Measurements from ENCODE around the gene GBE1.

GBE1 gene

GRCh38 chr3:81699536-81700320 is 61.7 kb downstream of the GBE1 start:
- no peak for DNase-seq
- no peak for ATAC-seq

GRCh38 chr3:81696090-81696489 is 65.4 kb downstream of the GBE1 start:
- DNase-seq (no peak), ATAC-seq (no peak)

- no peak for DNase-seq
- no peak for ATAC-seq
Observed at GRCh38 chr3:81695302-81695701, 66.1 kb downstream of the GBE1 start.

GRCh38 chr3:81694662-81695061 is 66.8 kb downstream of the GBE1 start:
- ATAC-seq (no peak), DNase-seq (no peak)

GRCh38 chr3:81692766-81693165 is 68.7 kb downstream of the GBE1 start:
- ATAC-seq, result no peak
- no peak for DNase-seq

GRCh38 chr3:81689617-81690016 is 71.8 kb downstream of the GBE1 start:
- ATAC-seq (no peak), DNase-seq (no peak)

- ATAC-seq, result peak; percentile 19
- DNase-seq, result no peak
Observed at GRCh38 chr3:81684751-81685395, 76.6 kb downstream of the GBE1 start.

- DNase-seq (no peak), ATAC-seq (no peak)
Observed at GRCh38 chr3:81676706-81677456, 84.6 kb downstream of the GBE1 start.

GRCh38 chr3:81674690-81675089 is 86.8 kb downstream of the GBE1 start:
- DNase-seq (no peak), ATAC-seq (no peak)

GRCh38 chr3:81668283-81668682 is 93.2 kb downstream of the GBE1 start:
- DNase-seq (no peak), ATAC-seq (no peak)

- ATAC-seq, result no peak
- DNase-seq, result no peak
Observed at GRCh38 chr3:81666502-81667121, 94.8 kb downstream of the GBE1 start.

- no peak for DNase-seq
- no peak for ATAC-seq
Observed at GRCh38 chr3:81663114-81663513, 98.3 kb downstream of the GBE1 start.

- DNase-seq, result no peak
- no peak for ATAC-seq
Observed at GRCh38 chr3:81660036-81660435, 101.4 kb downstream of the GBE1 start.

- ATAC-seq (no peak), DNase-seq (no peak)
Observed at GRCh38 chr3:81658322-81658997, 103.0 kb downstream of the GBE1 start.

GRCh38 chr3:81651139-81651538 is 110.3 kb downstream of the GBE1 start:
- DNase-seq (no peak), ATAC-seq (no peak)

- DNase-seq, result no peak
- ATAC-seq, result no peak
Observed at GRCh38 chr3:81650187-81650586, 111.3 kb downstream of the GBE1 start.

- ATAC-seq, result no peak
- DNase-seq, result no peak
Observed at GRCh38 chr3:81645248-81645647, 116.2 kb downstream of the GBE1 start.

- no peak for DNase-seq
Observed at GRCh38 chr3:81643721-81644120, 117.7 kb downstream of the GBE1 start.

GRCh38 chr3:81638480-81638879 is 123.0 kb downstream of the GBE1 start:
- no peak for DNase-seq
- no peak for ATAC-seq

More at GRCh38 chr3:81643721-81644120, 117.7 kb downstream of the GBE1 start:
- no peak for ATAC-seq

GRCh38 chr3:81632659-81633058 is 128.8 kb downstream of the GBE1 start:
- DNase-seq (no peak), ATAC-seq (no peak)

- ATAC-seq, result no peak
Observed at GRCh38 chr3:81624756-81625155, 136.7 kb downstream of the GBE1 start.

GRCh38 chr3:81622395-81622794 is 139.1 kb downstream of the GBE1 start:
- DNase-seq (no peak), ATAC-seq (no peak)

More at GRCh38 chr3:81624756-81625155, 136.7 kb downstream of the GBE1 start:
- DNase-seq, result no peak

Measured in stimulated activated naive CD8-positive, alpha-beta T cell treated with anti-CD3 and anti-CD28 coated beads, Interleukin-15, Interleukin-2, amounts not matched to agents 100 U/mL and 50 U/mL, for 24 hours (primary cell).